Nephron (organoid): ENCODE results near the gene PTPRT.
A peak's percentile ranks its signal among the peaks of the same experiment; 100 is the strongest.

Source experiments
- H3K27ac Mint-ChIP-seq, 3 experiments: 2 replicates each; pipeline ENCODE4 v1.8.0; 2020; ENCODE audit warnings: mixed read lengths in 3 of 3, mild to moderate bottlenecking in 2 of 3, moderate library complexity in 1 of 3
- H3K27me3 Mint-ChIP-seq: 2 replicates; pipeline ENCODE4 v1.8.0; 2021; ENCODE audit warnings: low read depth, mild to moderate bottlenecking, moderate library complexity, mixed read lengths
- H3K36me3 Mint-ChIP-seq: 2 replicates; pipeline ENCODE4 v1.8.0; 2020; ENCODE audit warnings: low read depth, mixed read lengths
- H3K4me1 Mint-ChIP-seq: 2 replicates; pipeline ENCODE4 v1.8.0; 2020; ENCODE audit warnings: mixed read lengths
- H3K4me3 Mint-ChIP-seq, 3 experiments: 2 replicates each; pipeline ENCODE4 v1.8.0; 2020; ENCODE audit warnings: mild to moderate bottlenecking in 3 of 3, mixed read lengths in 3 of 3, moderate library complexity in 2 of 3
- H3K9me3 Mint-ChIP-seq: 2 replicates; pipeline ENCODE4 v1.8.0; 2020; ENCODE audit warnings: mixed read lengths
- CTCF ChIP-seq, 3 experiments: fragments of 200-600 bp; sonication (generic); IDR thresholded peaks; one replicate each; pipeline ENCODE4 v1.5.0; 2021; ENCODE audit warnings: antibody characterized with exemption in 3 of 3; ENCODE audit not compliant: unreplicated experiment in 3 of 3

PTPRT gene

GRCh38 chr20:42067174-42067573 is 1122.5 kb downstream of the PTPRT start:
- Mint-ChIP-seq H3K9me3 (no peaks in the 10 kb centered on the region), H3K27ac (peak overlapping the region in 2 of 3 experiments; percentile 59 to 70), H3K27me3 (peaks cover 7% of the 10 kb centered on the region), H3K4me1 (peaks cover 24% of the 10 kb centered on the region), H3K4me3 (no peak overlapping the region), H3K36me3 (no peaks in the 10 kb centered on the region)
- TF ChIP-seq CTCF (IDR thresholded peaks at IDR 0.05; ENCODE audit: unreplicated experiment in 3 of 3) = no peak

- Mint-ChIP-seq H3K9me3 (peaks cover 4% of the 10 kb centered on the region), H3K4me3 (no peak overlapping the region), H3K36me3 (no peaks in the 10 kb centered on the region), H3K27ac (no peak overlapping the region), H3K4me1 (peaks cover 9% of the 10 kb centered on the region), H3K27me3 (peaks cover 4% of the 10 kb centered on the region)
- no peak for TF ChIP-seq CTCF (IDR thresholded peaks at IDR 0.05; ENCODE audit: unreplicated experiment in 3 of 3)
Observed at GRCh38 chr20:42063141-42063540, 1126.6 kb downstream of the PTPRT start.

GRCh38 chr20:42053350-42053749 is 1136.4 kb downstream of the PTPRT start:
- H3K4me3 Mint-ChIP-seq = no peak overlapping the region
- H3K36me3 Mint-ChIP-seq = no peaks in the 10 kb centered on the region
- H3K9me3 Mint-ChIP-seq = no peaks in the 10 kb centered on the region
- peaks cover 6% of the 10 kb centered on the region for H3K4me1 Mint-ChIP-seq
- peaks cover 56% of the 10 kb centered on the region for H3K27me3 Mint-ChIP-seq
- no peak overlapping the region for H3K27ac Mint-ChIP-seq
- no peak for TF ChIP-seq CTCF (IDR thresholded peaks at IDR 0.05; ENCODE audit: unreplicated experiment in 3 of 3)

- no peak overlapping the region for H3K4me3 Mint-ChIP-seq
- H3K27me3 Mint-ChIP-seq = peaks cover 62% of the 10 kb centered on the region
- TF ChIP-seq CTCF (IDR thresholded peaks at IDR 0.05; ENCODE audit: unreplicated experiment in 3 of 3) = no peak
- H3K36me3 Mint-ChIP-seq = no peaks in the 10 kb centered on the region
- H3K4me1 Mint-ChIP-seq = peaks cover 6% of the 10 kb centered on the region
- H3K9me3 Mint-ChIP-seq = no peaks in the 10 kb centered on the region
- H3K27ac Mint-ChIP-seq = no peak overlapping the region
Observed at GRCh38 chr20:42051921-42052320, 1137.8 kb downstream of the PTPRT start.

- no peaks in the 10 kb centered on the region for H3K36me3 Mint-ChIP-seq
- TF ChIP-seq CTCF (IDR thresholded peaks at IDR 0.05; ENCODE audit: unreplicated experiment in 3 of 3) = no peak
- no peaks in the 10 kb centered on the region for H3K9me3 Mint-ChIP-seq
- no peak overlapping the region for H3K27ac Mint-ChIP-seq
- no peak overlapping the region for H3K4me3 Mint-ChIP-seq
- peaks cover 61% of the 10 kb centered on the region for H3K27me3 Mint-ChIP-seq
- peaks cover 6% of the 10 kb centered on the region for H3K4me1 Mint-ChIP-seq
Observed at GRCh38 chr20:42046371-42047085, 1143.2 kb downstream of the PTPRT start.

GRCh38 chr20:42043921-42044320 is 1145.8 kb downstream of the PTPRT start:
- Mint-ChIP-seq H3K27me3 (peaks cover 40% of the 10 kb centered on the region), H3K27ac (no peak overlapping the region), H3K36me3 (no peaks in the 10 kb centered on the region), H3K4me1 (no peaks in the 10 kb centered on the region), H3K9me3 (no peaks in the 10 kb centered on the region), H3K4me3 (no peak overlapping the region)
- TF ChIP-seq CTCF (IDR thresholded peaks at IDR 0.05; ENCODE audit: unreplicated experiment in 3 of 3) = no peak
